HG03039 (cell line): ENCODE data around the gene ATG10.
"Not testable (repeated sequence)": the region's sequence is repeated elsewhere in the genome, so short reads cannot be mapped to it uniquely, and the experiment has no call there.

Experiments used
- ATAC-seq: cut with Tn5 transposase; IDR thresholded peaks from one replicate; pipeline ENCODE4 v1.9.1; 2021; ENCODE audit warnings: mild to moderate bottlenecking, moderate library complexity; ENCODE audit not compliant: unreplicated experiment

Gene ATG10

GRCh38 chr5:82217917-82218316, 246.1 kb downstream of the ATG10 start:
- no peak for ATAC-seq

GRCh38 chr5:82218374-82219156, 246.7 kb downstream of the ATG10 start:
- no peak for ATAC-seq

- ATAC-seq: no peak
Measured at GRCh38 chr5:82221020-82221419, 249.2 kb downstream of the ATG10 start.

- ATAC-seq: no peak
Measured at GRCh38 chr5:82222597-82223574, 251.1 kb downstream of the ATG10 start.

GRCh38 chr5:82225525-82226172, 253.8 kb downstream of the ATG10 start:
- peak; percentile 65 for ATAC-seq

- ATAC-seq: no peak
Measured at GRCh38 chr5:82234885-82235284, 263.1 kb downstream of the ATG10 start.

- no peak for ATAC-seq
Measured at GRCh38 chr5:82244151-82244550, 272.3 kb downstream of the ATG10 start.

GRCh38 chr5:82244854-82245635, 273.2 kb downstream of the ATG10 start:
- ATAC-seq: no peak

GRCh38 chr5:82246960-82247574, 275.2 kb downstream of the ATG10 start:
- ATAC-seq: no peak

- ATAC-seq: no peak
Measured at GRCh38 chr5:82252744-82253143, 280.9 kb downstream of the ATG10 start.

- ATAC-seq: no peak
Measured at GRCh38 chr5:82255844-82256243, 284.0 kb downstream of the ATG10 start.

GRCh38 chr5:82257247-82257646, 285.4 kb downstream of the ATG10 start:
- no peak for ATAC-seq

GRCh38 chr5:82257729-82258128, 285.9 kb downstream of the ATG10 start:
- ATAC-seq: no peak

- no peak for ATAC-seq
Measured at GRCh38 chr5:82259172-82259800, 287.5 kb downstream of the ATG10 start.

- ATAC-seq: no peak
Measured at GRCh38 chr5:82265047-82265446, 293.2 kb downstream of the ATG10 start.

- not testable (repeated sequence) for ATAC-seq
Measured at GRCh38 chr5:82267297-82267933, 295.6 kb downstream of the ATG10 start.

- ATAC-seq: not testable (repeated sequence)
Measured at GRCh38 chr5:82269363-82269762, 297.5 kb downstream of the ATG10 start.

GRCh38 chr5:82272571-82273356, 300.9 kb downstream of the ATG10 start:
- not testable (repeated sequence) for ATAC-seq
